ENCODE measurements around the gene LINC00305.

LINC00305 gene

GRCh38 chr18:64148988-64149387, at the start of gene LINC00305:
TSS of gene LINC00305 (minus strand) at chr18:64149088.
- no peak within 1 kb of the TSS for H3K27ac ChIP-seq
- no peak for TF ChIP-seq CTCF (IDR thresholded peaks at IDR 0.05)
- TF ChIP-seq ZFX (IDR thresholded peaks at IDR 0.05; ENCODE audit: borderline replicate concordance) = no peak

- no peak overlapping the region for H3K27ac ChIP-seq
- no peak for TF ChIP-seq CTCF (IDR thresholded peaks at IDR 0.05)
- TF ChIP-seq ZFX (IDR thresholded peaks at IDR 0.05; ENCODE audit: borderline replicate concordance) = no peak
Measured at GRCh38 chr18:64191069-64191468, 42.2 kb upstream of the LINC00305 start.

GRCh38 chr18:64185987-64186386, 37.1 kb upstream of the LINC00305 start:
- H3K27ac ChIP-seq = no peak overlapping the region
- no peak for TF ChIP-seq ZFX (IDR thresholded peaks at IDR 0.05; ENCODE audit: borderline replicate concordance)
- no peak for TF ChIP-seq CTCF (IDR thresholded peaks at IDR 0.05)

- no peak for TF ChIP-seq ZFX (IDR thresholded peaks at IDR 0.05; ENCODE audit: borderline replicate concordance)
- TF ChIP-seq CTCF (IDR thresholded peaks at IDR 0.05) = no peak
Measured at GRCh38 chr18:64183665-64184064, 34.8 kb upstream of the LINC00305 start.

GRCh38 chr18:64180617-64181016, 31.7 kb upstream of the LINC00305 start:
- H3K27ac ChIP-seq = no peak overlapping the region
- TF ChIP-seq CTCF (IDR thresholded peaks at IDR 0.05) (no peak), ZFX (IDR thresholded peaks at IDR 0.05; ENCODE audit: borderline replicate concordance) (no peak)

More at GRCh38 chr18:64183665-64184064, 34.8 kb upstream of the LINC00305 start:
- H3K27ac ChIP-seq = no peak overlapping the region

- H3K27ac ChIP-seq = no peak overlapping the region
- TF ChIP-seq ZFX (IDR thresholded peaks at IDR 0.05; ENCODE audit: borderline replicate concordance) = no peak
Measured at GRCh38 chr18:64180171-64180570, 31.3 kb upstream of the LINC00305 start.

GRCh38 chr18:64179556-64180080, 30.7 kb upstream of the LINC00305 start:
- TF ChIP-seq ZFX (IDR thresholded peaks at IDR 0.05; ENCODE audit: borderline replicate concordance) (no peak), CTCF (IDR thresholded peaks at IDR 0.05) (no peak)
- H3K27ac ChIP-seq = no peak overlapping the region

GRCh38 chr18:64178860-64179259, 30.0 kb upstream of the LINC00305 start:
- TF ChIP-seq CTCF (IDR thresholded peaks at IDR 0.05) (no peak), ZFX (IDR thresholded peaks at IDR 0.05; ENCODE audit: borderline replicate concordance) (no peak)
- H3K27ac ChIP-seq = no peak overlapping the region
